Measurements from ENCODE around the gene NUDT14. TPM values are rescaled to one million over a fixed set of nuclear protein-coding genes. Genes with fewer than 3 reads are reported as not detected.

Gene NUDT14
- 5.6 and 8.3 TPM in 2 replicates for polyA plus RNA-seq (2014; cell fraction: cytosol; rRNA removed)
- polyA plus RNA-seq (2014; cell fraction: nucleus; rRNA removed), result 3.4 and 6.4 TPM in 2 replicates

GRCh38 chr14:105180592-105181548 lies at the start of gene NUDT14:
Gene NUDT14, minus strand, starts transcription at chr14:105181312. Its CDS starts 103 bp downstream, at chr14:105181209.
- no peak for DNase-seq (ENCODE audit: low spot score)

GRCh38 chr14:105229099-105229655 lies 48.1 kb upstream of the NUDT14 start:
- DNase-seq (ENCODE audit: low spot score), result no peak

- DNase-seq (ENCODE audit: low spot score), result no peak
Observed at GRCh38 chr14:105228562-105228961, 47.5 kb upstream of the NUDT14 start.

GRCh38 chr14:105227346-105227745 lies 46.2 kb upstream of the NUDT14 start:
- DNase-seq (ENCODE audit: low spot score), result no peak

GRCh38 chr14:105226198-105226597 lies 45.1 kb upstream of the NUDT14 start:
- DNase-seq (ENCODE audit: low spot score), result no peak

- DNase-seq (ENCODE audit: low spot score), result no peak
Observed at GRCh38 chr14:105224845-105225570, 43.9 kb upstream of the NUDT14 start.

- no peak for DNase-seq (ENCODE audit: low spot score)
Observed at GRCh38 chr14:105223770-105224544, 42.8 kb upstream of the NUDT14 start.

GRCh38 chr14:105223260-105223659 lies 42.1 kb upstream of the NUDT14 start:
- no peak for DNase-seq (ENCODE audit: low spot score)

GRCh38 chr14:105221598-105222178 lies 40.6 kb upstream of the NUDT14 start:
- no peak for DNase-seq (ENCODE audit: low spot score)

- DNase-seq (ENCODE audit: low spot score), result no peak
Observed at GRCh38 chr14:105220699-105221597, 39.8 kb upstream of the NUDT14 start.

GRCh38 chr14:105219753-105220152 lies 38.6 kb upstream of the NUDT14 start:
- no peak for DNase-seq (ENCODE audit: low spot score)

GRCh38 chr14:105219043-105219612 lies 38.0 kb upstream of the NUDT14 start:
- no peak for DNase-seq (ENCODE audit: low spot score)

GRCh38 chr14:105218611-105219010 lies 37.5 kb upstream of the NUDT14 start:
- DNase-seq (ENCODE audit: low spot score), result no peak

GRCh38 chr14:105217774-105218173 lies 36.7 kb upstream of the NUDT14 start:
- no peak for DNase-seq (ENCODE audit: low spot score)

- no peak for DNase-seq (ENCODE audit: low spot score)
Observed at GRCh38 chr14:105216490-105217247, 35.6 kb upstream of the NUDT14 start.

GRCh38 chr14:105215602-105216001 lies 34.5 kb upstream of the NUDT14 start:
- no peak for DNase-seq (ENCODE audit: low spot score)

- DNase-seq (ENCODE audit: low spot score), result no peak
Observed at GRCh38 chr14:105214324-105214915, 33.3 kb upstream of the NUDT14 start.

GRCh38 chr14:105213361-105213760 lies 32.2 kb upstream of the NUDT14 start:
- DNase-seq (ENCODE audit: low spot score), result no peak
